PC-3 (cell line): ENCODE results near the gene WDR33. TPM values are rescaled to one million over a fixed set of nuclear protein-coding genes. Genes with fewer than 3 reads are reported as not detected.

ENCODE experiments used
- ATAC-seq: fragments of 200-7000 bp; cut with Tn5 transposase; 2 replicates; pipeline ENCODE4 v1.9.1; 2020; ENCODE audit warnings: mild to moderate bottlenecking, moderate library complexity
- BruUV-seq: library from RNA; stranded (reverse); fragments of 400-500 nt; replicated peaks from 2 replicates; lab custom pipeline; 2021; lab: Mats Ljungman, UMichigan
- CTCF ChIA-PET: fragments of 300-600 bp; sonication (Branson Sonifier 250); formaldehyde crosslinking; loops from one replicate; lab custom pipeline; 2022; ENCODE audit warnings: antibody characterized with exemption; lab: Charles Lee
- POLR2A ChIA-PET: fragments of 300-600 bp; sonication (Branson Sonifier 250); formaldehyde crosslinking; loops from one replicate; lab custom pipeline; 2022; ENCODE audit warnings: antibody characterized with exemption; ENCODE audit not compliant: unreplicated experiment; lab: Charles Lee
- DNase-seq: peaks from one replicate; pipeline ENCODE4 v3.0.0-alpha.2; 2015
- H2AFZ ChIP-seq: fragments of 300-600 bp; sonication (generic); 2 replicates; pipeline ENCODE4 v1.6.0; 2016; ENCODE audit warnings: antibody characterized with exemption, low read length
- H3F3A ChIP-seq: fragments of 300-600 bp; sonication (generic); one replicate; pipeline ENCODE4 v1.6.0; 2017; ENCODE audit warnings: antibody characterized with exemption, low read length, control low read depth, mild to moderate bottlenecking; ENCODE audit not compliant: unreplicated experiment
- H3K27ac ChIP-seq: fragments of 300-600 bp; sonication (generic); 2 replicates; pipeline ENCODE4 v1.5.1; 2016; ENCODE audit warnings: mild to moderate bottlenecking, low read length
- H3K27me3 ChIP-seq: fragments of 300-600 bp; sonication (generic); 2 replicates; pipeline ENCODE4 v1.6.1; 2016; ENCODE audit warnings: low read length, mixed read lengths
- H3K36me3 ChIP-seq: fragments of 300-600 bp; sonication (generic); 2 replicates; pipeline ENCODE4 v1.6.1; 2016; ENCODE audit warnings: low read depth, mixed run types, low read length, mixed read lengths
- H3K4me1 ChIP-seq: fragments of 300-600 bp; sonication (generic); 2 replicates; pipeline ENCODE4 v1.5.1; 2016; ENCODE audit warnings: low read length; ENCODE audit not compliant: insufficient read depth
- H3K4me2 ChIP-seq: fragments of 300-600 bp; sonication (generic); 2 replicates; pipeline ENCODE4 v1.6.0; 2016; ENCODE audit warnings: low read length
- H3K4me3 ChIP-seq: fragments of 300-600 bp; sonication (generic); 2 replicates; pipeline ENCODE4 v1.5.1; 2016; ENCODE audit warnings: mild to moderate bottlenecking, low read length, mixed read lengths
- H3K79me2 ChIP-seq: fragments of 300-600 bp; sonication (generic); 2 replicates; pipeline ENCODE4 v1.6.1; 2017; ENCODE audit warnings: low read length, mixed read lengths
- H3K9ac ChIP-seq: fragments of 300-600 bp; sonication (generic); 2 replicates; pipeline ENCODE4 v1.6.0; 2016; ENCODE audit warnings: mild to moderate bottlenecking, low read length
- H3K9me2 ChIP-seq: fragments of 300-600 bp; sonication (generic); replicated peaks from 2 replicates; pipeline ENCODE4 v1.6.1; 2016; ENCODE audit warnings: mixed run types, low read length, mixed read lengths
- H3K9me3 ChIP-seq: fragments of 300-600 bp; sonication (generic); 2 replicates; pipeline ENCODE4 v1.6.1; 2016; ENCODE audit warnings: low read length, mixed read lengths
- H4K20me1 ChIP-seq: fragments of 300-600 bp; sonication (generic); 2 replicates; pipeline ENCODE4 v1.6.1; 2016; ENCODE audit warnings: low read length, mixed read lengths
- EZH2 ChIP-seq: fragments of 300-600 bp; sonication (generic); IDR thresholded peaks from one replicate; pipeline ENCODE4 v1.6.1; 2017; ENCODE audit warnings: antibody characterized with exemption, mild to moderate bottlenecking, low read length; ENCODE audit not compliant: unreplicated experiment
- EZH2phosphoT487 ChIP-seq: fragments of 300-600 bp; sonication (generic); IDR thresholded peaks from 2 replicates; pipeline ENCODE4 v1.6.1; 2018; ENCODE audit warnings: mild to moderate bottlenecking, antibody characterized with exemption, low read length, borderline replicate concordance
- intact Hi-C: fragments of 100-400 bp; cut with micrococcal nuclease; formaldehyde crosslinking; loops from 2 replicates; pipeline ENCODE4 v1.9.0; 2023
- total RNA-seq: library from RNA; depleted of rRNA; stranded (reverse); fragments of >200 nt; gene quantifications from 2 replicates; pipeline ENCODE4 v1.2.3, GENCODE V29; 2014
- TF ChIP-seq, protein P1 (sequence below): fragments of 300-600 bp; sonication (generic); conservative IDR thresholded peaks from 2 replicates; pipeline ENCODE4 v1.5.1; 2017; ENCODE audit warnings: antibody characterized with exemption, low read depth, mild to moderate bottlenecking, low read length

WDR33 gene
- total RNA-seq, 1 experiment from 2014 or later = 31.7 TPM

DNA sequence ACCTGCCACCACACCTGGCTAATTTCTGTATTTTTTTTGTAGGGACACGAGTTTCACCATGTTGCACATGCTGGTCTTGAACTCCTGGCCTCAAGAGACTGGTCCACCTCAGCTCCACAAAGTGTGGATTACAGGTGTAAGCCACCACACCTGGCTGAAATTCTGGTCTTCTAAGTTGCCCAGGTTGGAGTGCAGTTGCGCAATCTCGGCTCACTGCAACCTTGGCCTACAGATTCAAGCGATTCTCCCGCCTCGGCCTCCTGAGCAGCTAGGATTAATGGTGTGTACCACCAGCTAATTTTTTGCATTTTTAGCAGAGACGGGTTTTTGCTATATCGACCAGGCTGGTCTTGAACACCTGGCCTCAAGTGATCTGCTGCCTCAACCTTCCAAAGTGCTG is 41.4 kb upstream of the WDR33 start:
- H3K79me2 ChIP-seq = peaks cover 62% of the 10 kb centered on the region
- intact Hi-C loops = loop anchor here (10.0 kb wide), 1 partner anchor 78 kb away; no protein-coding TSS in a partner anchor
- no peak overlapping the region for H3K4me3 ChIP-seq
- H3K27me3 ChIP-seq = no peaks in the 10 kb centered on the region
- H2AFZ ChIP-seq = no peak overlapping the region
- H3K27ac ChIP-seq = no peak overlapping the region
- POLR2A ChIA-PET = no interaction called here
- CTCF ChIA-PET = no interaction called here
- H3K9ac ChIP-seq = no peak overlapping the region
- ATAC-seq (no peak), DNase-seq (no peak)
- peaks cover 14% of the 10 kb centered on the region for H3K4me1 ChIP-seq
- H3K9me3 ChIP-seq = no peaks in the 10 kb centered on the region
- no peak overlapping the region for H3K4me2 ChIP-seq
- H3F3A ChIP-seq = no peaks in the 10 kb centered on the region
- peaks cover 47% of the 10 kb centered on the region for H3K36me3 ChIP-seq
- TF ChIP-seq EZH2 (no peak), EZH2phosphoT487 (no peak)
- TF ChIP-seq, protein P1, sequence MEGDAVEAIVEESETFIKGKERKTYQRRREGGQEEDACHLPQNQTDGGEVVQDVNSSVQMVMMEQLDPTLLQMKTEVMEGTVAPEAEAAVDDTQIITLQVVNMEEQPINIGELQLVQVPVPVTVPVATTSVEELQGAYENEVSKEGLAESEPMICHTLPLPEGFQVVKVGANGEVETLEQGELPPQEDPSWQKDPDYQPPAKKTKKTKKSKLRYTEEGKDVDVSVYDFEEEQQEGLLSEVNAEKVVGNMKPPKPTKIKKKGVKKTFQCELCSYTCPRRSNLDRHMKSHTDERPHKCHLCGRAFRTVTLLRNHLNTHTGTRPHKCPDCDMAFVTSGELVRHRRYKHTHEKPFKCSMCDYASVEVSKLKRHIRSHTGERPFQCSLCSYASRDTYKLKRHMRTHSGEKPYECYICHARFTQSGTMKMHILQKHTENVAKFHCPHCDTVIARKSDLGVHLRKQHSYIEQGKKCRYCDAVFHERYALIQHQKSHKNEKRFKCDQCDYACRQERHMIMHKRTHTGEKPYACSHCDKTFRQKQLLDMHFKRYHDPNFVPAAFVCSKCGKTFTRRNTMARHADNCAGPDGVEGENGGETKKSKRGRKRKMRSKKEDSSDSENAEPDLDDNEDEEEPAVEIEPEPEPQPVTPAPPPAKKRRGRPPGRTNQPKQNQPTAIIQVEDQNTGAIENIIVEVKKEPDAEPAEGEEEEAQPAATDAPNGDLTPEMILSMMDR = no peak
- no peaks in the 10 kb centered on the region for H3K9me2 ChIP-seq
- BruUV-seq = no TSS peak
- peaks cover 21% of the 10 kb centered on the region; the same call in 1 of the 2 replicates for H4K20me1 ChIP-seq

DNA sequence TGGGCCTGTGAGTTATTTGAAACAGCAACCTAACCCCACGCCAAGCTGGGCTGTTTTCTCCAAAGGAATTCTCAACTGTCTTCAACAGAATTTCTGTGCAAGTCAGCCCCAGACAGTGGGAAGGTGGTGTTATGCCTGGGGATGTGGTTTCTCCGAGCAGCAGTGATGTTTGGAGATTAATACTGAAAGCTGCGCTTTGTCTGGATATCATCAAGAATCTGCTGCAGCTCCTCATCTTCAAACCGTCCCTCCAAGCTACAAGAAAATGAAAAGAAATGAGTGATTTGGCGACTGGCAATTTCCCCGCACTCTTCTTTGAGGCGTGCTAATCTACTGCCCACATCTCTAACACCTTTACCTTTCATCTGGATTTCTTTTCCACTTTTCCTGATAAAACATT is 37.0 kb upstream of the WDR33 start:
- ATAC-seq = no peak
- CTCF ChIA-PET = no interaction called here
- H4K20me1 ChIP-seq = peaks cover 3% of the 10 kb centered on the region; the same call in 1 of the 2 replicates

DNA sequence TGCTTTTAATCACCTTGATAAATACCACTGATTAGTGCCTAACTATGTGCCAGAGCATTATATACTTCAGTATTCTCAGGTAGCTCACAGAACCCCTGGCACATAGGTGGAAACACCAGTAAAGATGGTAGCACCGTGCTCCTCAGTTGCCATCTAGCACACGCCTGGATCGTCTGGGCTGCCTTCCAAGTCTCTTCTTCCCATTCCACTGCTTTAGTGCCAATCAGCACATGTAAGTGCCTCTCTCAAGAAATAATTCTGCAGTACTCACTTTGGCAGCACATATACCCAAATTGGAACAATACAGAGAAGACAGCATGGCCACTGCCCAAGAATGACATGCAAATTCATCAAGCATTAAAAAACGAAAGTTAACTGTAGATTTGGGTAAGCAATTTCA is 34.0 kb upstream of the WDR33 start:
- Histone ChIP-seq H2AFZ (no peak overlapping the region), H3K4me1 (no peaks in the 10 kb centered on the region), H3K27me3 (no peaks in the 10 kb centered on the region), H3K9me3 (no peaks in the 10 kb centered on the region), H3K9ac (no peak overlapping the region), H4K20me1 (no peaks in the 10 kb centered on the region), H3K27ac (no peak overlapping the region), H3F3A (no peaks in the 10 kb centered on the region), H3K36me3 (peaks cover 38% of the 10 kb centered on the region), H3K79me2 (no peaks in the 10 kb centered on the region; the same call in 1 of the 2 replicates), H3K9me2 (no peaks in the 10 kb centered on the region), H3K4me3 (no peak overlapping the region), H3K4me2 (no peak overlapping the region)
- ChIA-PET POLR2A (no interaction called here), CTCF (no interaction called here)
- no TSS peak for BruUV-seq
- TF ChIP-seq EZH2phosphoT487 = no peak
- TF ChIP-seq, protein P1 = no peak
- TF ChIP-seq EZH2 = no peak
- DNase-seq (no peak), ATAC-seq (no peak)
- intact Hi-C loops = no loop called here

More for the DNA sequence above, 37.0 kb upstream of the WDR33 start:
- Histone ChIP-seq H3K9me3 (no peaks in the 10 kb centered on the region), H3K27me3 (no peaks in the 10 kb centered on the region), H3K36me3 (peaks cover 56% of the 10 kb centered on the region), H3K4me3 (no peak overlapping the region), H3K9me2 (no peaks in the 10 kb centered on the region), H3K27ac (no peak overlapping the region), H3K4me1 (no peaks in the 10 kb centered on the region), H3K79me2 (peaks cover 18% of the 10 kb centered on the region), H2AFZ (no peak overlapping the region), H3K4me2 (no peak overlapping the region), H3F3A (no peaks in the 10 kb centered on the region), H3K9ac (no peak overlapping the region)
- TF ChIP-seq EZH2phosphoT487 (no peak), EZH2 (no peak)
- TF ChIP-seq, protein P1 = no peak
- POLR2A ChIA-PET = interaction anchor here (0.6 kb wide), 1 partner anchor 26 kb away, joined by 3 read pairs; no protein-coding TSS in a partner anchor
- no TSS peak for BruUV-seq
- no peak for DNase-seq
- intact Hi-C loops = no loop called here
